RPMI8226 (cell line): ENCODE data around the gene ACTN4.
A peak's percentile ranks its signal among the peaks of the same experiment; 100 is the strongest.

Experiments
- DNase-seq: peaks from one replicate; pipeline ENCODE4 v3.0.0-alpha.2; 2015

ACTN4 gene

DNA sequence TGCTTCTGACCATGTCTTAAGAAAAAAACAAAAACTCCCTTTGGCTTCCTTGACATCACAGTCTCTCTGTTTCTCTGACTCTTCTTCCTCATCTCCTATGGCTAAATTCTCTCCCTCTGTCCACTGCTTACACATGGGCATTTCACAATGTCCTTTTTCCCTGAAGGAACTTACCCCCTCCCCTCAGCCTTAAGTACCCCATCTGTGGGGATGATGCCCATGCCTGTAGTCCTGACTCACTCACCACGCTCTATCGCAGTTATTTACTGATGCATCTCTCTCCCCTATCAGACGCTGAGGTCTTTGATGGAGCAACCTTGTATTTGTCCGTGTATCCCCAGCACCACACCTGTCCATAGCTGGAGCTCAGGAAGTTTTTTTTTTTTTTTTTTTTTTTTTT lies 32.4 kb downstream of the ACTN4 start:
- DNase-seq = no peak

DNA sequence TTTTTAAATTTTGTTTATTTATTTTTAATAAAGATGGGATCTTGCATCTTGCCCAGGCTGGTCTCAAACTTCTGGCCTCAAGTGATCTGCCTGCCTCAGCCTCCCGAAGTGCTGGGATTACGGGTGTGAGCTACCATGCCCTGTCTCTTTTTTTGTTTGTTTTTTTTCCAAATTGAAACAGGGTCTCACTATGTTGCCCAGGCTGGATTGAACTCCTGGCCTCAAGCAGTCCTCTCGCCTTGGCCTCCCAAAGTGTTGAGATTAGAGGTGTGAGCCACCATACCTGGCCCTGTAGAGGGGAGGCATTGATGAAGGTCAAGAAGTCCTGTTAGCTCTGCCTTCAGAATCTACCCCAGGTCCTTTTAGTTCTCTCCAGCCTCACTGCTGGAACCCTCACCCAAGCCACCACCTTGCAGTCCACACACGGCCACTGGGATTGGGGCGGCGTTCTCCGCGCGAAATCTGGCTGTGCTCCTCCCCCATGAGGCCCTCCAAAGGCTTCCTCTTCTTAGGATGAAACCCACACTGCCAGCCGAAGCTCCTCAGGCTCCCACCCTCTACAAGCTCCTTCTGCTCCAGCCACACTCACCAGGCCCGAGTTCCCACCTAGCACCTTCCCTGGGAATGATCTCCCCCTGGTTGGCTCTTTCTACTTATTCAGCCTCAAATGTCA lies 34.9 kb downstream of the ACTN4 start:
- DNase-seq = no peak

DNA sequence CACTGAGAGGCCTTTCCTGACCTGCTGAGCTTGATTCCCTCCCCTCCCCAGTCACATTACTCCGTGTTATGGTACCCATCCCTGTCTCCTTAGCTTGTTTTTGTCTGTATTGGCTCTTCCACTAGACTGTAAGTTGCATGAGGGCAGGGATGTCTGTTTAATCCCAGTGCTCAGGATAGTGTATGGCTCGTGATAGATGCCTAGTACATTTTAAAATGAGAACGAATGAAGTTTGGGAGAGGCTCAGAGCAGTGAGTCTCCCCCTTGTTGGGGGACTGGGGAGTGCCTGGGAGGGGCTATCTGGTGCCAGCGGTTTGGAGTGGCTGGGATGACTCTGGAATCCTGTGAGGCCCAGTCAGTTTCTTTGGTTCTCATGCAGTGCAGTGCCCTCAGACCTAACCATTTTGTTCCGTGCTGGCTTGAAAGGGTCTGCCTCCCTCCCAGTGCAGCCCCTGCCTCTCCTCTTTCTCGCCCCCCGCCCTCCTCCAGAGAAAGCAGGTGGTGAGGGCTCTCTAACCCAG lies 35.5 kb downstream of the ACTN4 start:
- no peak for DNase-seq

DNA sequence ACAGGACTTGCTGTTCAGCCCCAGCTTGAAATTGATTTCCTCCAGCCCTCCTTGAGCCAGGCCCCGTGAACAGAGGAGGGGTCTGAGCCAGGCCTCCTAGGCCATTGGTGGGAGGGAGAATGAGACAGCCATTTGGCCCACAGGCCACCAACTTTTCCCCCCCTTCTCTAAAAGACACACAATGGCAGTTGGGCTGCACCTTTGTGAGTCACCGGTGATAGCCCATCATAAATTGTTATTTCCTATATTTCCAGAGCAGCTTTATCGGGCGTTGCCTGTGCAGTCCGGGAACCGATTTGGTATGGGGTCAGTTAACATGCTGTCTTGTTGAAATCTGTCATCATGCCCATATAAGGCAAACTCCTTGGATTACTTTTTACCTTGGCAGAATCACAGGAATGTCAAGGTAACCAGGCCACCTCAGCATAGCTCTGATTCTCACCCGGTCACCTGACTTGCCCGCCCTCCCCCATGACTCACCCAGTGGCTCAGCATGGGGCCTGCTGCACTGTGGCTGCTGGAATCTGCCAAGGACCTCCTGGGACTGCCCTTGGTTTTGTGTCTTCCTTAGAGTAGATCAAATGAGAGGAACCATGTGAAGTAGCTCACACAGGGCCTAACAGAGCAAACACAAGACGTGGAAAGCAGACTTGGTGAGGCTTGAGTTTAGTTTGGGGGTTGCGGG lies 36.1 kb downstream of the ACTN4 start:
- DNase-seq = peak; percentile 85

DNA sequence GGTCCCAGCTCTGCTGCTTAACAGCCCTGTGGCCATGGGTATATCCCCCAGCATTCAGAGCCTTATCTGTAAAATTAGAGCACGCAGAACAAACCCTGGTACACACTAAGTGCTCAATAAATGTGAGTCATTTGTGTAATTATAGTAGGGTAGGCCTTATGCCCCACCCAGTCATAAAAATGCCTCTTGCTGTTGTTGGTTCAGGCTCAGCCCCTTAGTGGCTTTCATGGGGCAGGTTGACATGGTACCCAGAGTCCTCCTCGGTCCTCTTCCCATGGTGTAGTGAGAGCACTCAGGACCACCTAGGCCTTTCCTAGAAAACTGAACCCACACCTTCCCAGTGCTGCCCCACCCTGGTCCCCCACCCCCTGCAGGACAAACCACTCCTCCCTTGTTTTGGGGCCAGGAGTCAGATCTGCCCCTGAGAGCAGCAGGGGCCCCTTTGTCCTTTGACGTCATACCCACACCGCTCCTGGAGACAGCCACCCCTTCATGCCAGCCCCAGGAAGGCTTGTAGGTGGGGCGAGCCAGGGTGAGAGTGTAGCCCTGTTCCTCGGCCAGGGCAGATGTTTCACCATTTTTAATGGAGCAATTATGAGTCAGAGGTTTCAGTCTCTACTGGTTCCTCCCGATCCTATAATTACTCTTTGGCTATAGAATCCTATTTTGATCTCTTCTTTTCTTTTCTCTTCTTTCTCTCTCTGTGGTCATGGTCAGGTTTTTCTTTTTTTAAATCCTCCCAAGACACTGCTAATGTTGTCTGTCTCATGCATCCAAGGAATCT lies 36.8 kb downstream of the ACTN4 start:
- DNase-seq = peak; percentile 70

DNA sequence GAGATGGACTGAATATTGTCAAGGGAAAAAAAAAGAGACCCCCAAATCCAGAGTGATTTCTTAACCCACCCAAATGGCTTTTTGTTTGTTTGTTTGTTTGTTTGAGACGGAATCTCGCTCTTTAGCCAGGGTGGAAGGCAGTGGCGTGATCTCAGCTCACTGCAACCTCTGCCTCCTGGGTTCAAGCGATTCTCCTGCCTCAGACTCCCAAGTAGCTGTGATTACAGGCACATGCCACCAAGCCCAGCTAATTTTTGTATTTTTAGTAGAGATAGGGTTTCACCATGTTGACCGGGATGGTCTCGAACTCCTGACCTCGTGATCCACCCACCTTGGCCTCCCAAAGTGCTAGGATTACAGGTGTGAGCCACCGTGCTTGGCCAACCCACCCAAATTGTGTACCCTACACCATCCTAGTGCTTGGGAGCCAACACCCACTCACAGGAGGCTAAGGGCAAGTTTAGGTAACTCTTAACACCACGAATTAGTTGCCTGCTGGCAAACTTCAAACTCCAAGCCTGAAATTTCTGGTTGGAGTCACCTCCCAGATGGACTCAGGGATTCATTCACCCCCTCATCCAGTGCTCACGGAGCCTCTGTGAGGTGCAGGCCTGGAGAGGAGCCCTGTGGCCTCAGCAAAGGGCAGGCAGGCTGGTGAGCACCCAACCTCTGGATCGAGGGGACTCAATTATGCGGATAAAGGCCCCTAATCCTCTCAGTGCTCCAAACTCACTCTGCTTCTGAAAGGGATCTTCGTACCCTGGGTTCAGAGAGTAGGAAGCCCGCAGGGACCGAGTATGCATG lies 37.6 kb downstream of the ACTN4 start:
- no peak for DNase-seq

DNA sequence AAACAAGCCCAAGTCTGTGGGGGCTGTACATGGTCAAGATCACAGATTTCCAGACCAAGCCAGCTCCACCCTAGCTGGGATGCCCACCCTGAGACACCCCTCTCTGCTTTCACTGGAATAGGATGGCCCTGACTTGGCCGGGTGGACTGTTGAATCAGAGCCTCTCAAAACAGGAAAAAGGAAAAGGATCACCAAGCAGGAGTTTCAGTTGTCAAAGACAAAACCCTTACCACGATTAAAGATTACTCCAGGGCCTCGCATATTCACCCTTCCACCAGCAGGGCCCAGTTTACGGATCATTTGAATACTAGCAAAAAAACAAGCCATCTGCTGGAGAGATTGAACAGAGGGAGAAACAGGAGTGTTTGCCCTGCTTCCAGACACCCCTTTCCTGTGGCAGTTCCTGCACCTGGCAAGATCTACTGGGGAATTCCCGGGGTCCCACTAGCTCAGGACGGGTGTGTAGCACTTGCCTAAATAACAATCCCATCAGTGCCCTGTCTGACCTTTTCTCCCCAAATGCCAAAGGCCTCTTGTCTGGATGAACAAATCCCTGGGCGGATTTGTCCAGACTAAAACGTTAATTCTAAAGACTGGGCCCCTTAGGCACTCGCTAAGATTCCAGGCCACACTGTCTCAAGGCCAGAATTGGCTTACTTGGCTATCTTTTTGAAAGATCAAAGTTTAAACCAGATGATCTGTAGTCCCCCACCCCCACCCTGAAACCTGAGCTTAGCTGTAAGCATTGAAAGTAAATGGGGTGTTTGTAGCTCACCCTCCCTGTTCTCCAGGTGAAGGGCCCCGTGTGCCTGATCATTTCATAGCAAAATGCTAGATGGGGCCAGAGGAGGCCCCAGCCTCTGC lies 38.4 kb downstream of the ACTN4 start:
- peak; percentile 32 for DNase-seq

DNA sequence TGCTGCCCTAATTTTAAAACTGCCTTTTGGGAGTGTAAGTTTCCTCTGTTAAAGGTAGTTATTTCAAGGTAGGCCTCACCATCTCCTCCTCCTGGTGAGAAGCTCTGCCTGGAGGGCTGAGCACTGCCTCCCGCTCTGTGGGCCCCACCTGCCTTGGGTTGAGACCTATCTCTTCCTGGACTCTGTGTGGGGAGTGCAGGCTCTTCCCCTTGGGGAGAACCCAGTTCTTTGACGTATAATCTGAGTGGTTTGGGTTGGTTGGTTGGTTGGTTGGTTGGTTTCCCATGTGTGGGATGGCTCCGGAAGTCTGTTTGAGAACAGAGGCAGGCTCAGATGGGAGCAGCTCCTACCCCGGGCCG lies 39.1 kb downstream of the ACTN4 start:
- DNase-seq = no peak

DNA sequence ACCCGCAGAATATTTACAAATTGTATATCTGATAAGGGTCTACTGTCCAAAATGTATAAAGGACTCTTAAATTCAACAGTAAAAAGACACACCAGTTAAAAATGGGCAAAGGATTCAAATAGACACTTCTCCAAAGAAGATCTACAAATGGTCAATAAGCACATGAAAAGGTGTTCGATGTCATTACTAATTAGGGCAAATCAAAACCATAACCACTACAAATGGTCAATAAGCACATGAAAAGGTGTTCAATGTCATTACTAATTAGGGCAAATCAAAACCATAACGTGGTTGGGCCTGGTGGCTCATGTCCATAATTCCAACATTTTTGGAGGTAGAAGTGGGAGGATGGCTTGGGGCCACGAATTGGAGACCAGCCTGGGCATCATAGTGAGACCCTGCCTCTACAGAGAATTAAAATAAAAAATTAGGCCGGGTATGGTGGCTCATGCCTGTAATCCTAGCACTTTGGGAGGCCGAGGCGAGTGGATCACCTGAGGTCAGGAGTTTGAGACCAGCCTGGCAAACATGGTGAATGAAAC lies 40.5 kb downstream of the ACTN4 start:
- no peak for DNase-seq

DNA sequence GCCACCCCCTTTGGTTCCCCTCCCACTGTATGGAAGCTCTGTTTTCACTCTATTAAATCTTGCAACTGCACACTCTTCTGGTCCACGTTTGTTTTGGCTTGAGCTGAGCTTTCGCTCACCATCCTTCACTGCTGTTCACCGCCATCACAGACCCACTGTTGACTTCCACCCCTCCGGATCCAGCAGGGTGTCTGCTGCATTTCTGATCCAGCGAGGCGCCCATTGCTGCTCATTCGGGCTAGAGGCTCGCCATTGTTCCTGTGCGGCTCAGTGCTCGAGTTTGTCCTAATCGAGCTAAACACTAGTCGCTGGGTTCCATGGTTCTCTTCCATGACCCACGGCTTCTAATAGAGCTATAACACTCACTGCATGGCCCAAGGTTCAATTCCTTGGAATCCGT lies 42.7 kb downstream of the ACTN4 start:
- DNase-seq = no peak

DNA sequence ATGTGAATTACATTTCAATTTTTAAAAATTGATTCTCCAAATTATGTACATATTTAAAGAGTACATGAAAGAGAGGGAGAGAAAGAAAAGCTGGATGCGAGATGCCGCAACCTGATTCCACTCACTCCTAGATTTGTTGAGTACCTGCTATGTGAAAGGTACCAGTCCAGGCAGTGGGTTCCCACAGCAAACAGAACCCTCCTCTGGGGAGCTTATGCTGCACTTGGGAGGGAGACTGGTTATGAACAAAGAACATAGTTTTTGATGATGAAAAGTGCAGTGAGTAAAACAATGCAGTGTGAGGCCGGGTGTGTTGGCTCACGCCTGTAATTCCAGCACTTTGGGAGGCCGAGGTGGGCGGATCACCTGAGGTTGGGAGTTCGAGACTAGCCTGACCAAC lies 43.4 kb downstream of the ACTN4 start:
- no peak for DNase-seq

DNA sequence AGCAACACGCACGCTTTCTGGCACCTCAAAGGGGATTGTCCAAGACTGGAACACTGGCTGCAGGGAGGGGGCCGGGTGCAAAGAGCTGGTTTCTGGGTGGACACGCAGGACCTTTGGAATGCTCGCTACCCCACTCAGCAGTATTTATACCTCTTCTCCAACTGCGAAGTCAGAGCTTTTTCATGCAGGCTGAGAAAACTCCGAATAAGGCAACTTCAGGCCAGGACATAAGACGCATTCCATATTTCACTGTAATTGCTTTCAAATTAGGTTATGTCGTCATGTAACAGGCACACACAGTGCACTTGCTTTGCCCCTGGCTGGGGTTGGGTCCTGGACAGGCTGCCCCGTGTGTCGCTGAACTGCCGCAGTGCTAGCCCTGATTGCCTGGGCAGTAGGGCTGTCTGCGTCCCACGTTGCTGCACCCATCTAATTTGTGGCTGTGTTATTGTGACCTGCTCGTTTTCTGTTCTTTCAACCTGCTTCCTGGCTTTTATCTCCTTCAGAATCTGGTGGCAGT lies 44.5 kb downstream of the ACTN4 start:
- DNase-seq = no peak

DNA sequence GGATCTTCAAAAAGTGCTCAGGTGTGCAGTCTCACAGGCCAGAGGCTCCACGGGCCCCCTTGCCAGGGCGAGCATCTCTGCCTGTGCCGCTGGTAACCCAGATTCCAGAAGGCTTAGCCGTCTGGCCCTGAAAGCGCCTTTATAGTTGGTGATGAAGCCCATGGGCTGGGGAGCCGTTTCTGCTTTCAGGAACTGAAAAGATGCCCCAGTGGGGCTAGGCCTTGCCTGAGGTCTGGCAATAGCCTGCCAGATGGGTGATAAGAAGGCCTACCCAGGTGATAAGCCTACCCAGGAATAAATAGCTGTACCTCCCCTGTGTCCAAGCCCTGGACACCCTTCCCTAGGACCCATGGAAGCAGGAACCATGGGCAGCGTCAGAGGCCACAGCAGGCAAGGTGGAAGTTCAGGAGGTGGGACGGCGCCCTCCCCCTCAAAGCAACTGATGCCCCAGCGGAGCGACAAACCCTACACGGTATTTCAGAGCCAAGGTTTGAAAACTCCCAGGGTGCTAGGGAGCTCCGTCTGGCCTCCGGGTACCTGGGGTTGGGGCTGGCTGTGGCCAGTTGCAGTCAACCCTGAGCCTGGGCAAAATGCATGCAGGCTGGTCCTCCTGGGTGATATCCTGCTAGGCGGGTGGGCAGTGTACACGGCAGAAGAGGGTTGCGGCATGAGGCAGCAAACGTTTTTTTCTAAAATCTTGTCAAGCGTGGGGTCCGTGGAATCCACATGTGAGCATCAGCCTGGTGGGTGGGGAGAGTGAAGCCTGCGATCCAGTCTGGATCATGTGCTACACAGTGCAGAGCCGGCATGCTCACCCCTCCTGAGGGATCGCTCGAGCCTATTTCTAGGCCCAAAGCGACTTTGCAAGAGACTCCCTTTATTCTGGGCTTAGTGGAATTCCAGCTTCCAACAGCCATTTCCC lies 45.3 kb downstream of the ACTN4 start:
- no peak for DNase-seq

DNA sequence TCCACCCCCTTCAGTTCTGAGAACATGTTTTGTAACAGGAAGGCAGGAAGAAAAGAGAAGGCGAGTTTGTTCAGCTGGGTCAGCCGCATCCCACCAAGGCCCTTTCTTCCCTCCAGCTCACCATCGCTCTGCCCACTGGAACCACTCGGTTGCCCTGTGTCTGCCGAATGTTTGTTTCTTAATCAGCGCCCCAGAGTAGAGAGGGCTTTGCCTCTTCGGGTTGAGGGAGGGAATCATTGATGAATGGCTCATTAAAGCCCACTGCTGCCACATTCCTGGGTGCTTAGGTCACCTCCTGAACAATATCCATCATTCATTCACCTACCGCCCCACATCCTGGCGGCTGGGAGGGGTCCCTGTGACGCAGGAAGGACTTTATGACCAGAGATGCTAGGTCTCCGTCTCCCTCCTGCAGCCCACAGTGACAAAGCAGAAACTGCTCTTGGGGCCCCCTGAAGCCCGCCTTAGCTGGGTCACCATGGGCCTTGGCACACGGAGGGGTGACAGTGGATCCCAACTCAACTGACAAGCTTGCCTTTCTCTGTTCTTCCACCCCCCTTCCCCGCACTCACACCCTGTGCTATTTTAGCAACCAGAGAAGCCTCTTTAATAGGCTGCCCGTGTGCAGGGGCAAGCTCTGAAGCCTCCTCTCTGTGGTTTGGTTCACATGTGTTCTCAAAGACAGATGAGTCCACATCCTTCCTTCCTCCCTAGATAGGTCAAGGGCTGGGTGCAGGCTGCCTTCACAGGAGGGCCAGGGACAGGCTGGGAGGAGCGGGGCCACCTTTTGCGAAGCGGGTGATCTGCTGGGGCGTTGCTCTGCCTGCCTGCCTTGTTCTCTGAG lies 46.2 kb downstream of the ACTN4 start:
- DNase-seq = no peak

DNA sequence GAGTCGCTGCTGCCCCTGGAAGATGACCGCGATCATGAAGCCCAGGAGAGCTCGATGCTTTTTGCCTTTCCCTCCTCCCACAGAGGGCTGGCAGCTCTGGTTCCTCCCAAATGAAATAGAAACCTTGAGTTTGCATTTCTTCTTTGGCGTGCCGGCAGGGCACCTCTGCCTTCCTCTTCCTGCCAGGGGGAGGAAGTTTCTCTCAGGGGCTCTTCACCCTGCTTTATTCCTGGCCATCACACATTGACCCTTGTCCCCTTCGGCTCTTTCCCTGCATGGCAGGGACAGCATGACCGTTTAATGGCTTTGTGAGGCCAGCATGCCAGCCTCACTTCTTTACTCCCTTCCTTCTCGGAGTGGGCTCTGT lies 47.9 kb downstream of the ACTN4 start:
- no peak for DNase-seq

DNA sequence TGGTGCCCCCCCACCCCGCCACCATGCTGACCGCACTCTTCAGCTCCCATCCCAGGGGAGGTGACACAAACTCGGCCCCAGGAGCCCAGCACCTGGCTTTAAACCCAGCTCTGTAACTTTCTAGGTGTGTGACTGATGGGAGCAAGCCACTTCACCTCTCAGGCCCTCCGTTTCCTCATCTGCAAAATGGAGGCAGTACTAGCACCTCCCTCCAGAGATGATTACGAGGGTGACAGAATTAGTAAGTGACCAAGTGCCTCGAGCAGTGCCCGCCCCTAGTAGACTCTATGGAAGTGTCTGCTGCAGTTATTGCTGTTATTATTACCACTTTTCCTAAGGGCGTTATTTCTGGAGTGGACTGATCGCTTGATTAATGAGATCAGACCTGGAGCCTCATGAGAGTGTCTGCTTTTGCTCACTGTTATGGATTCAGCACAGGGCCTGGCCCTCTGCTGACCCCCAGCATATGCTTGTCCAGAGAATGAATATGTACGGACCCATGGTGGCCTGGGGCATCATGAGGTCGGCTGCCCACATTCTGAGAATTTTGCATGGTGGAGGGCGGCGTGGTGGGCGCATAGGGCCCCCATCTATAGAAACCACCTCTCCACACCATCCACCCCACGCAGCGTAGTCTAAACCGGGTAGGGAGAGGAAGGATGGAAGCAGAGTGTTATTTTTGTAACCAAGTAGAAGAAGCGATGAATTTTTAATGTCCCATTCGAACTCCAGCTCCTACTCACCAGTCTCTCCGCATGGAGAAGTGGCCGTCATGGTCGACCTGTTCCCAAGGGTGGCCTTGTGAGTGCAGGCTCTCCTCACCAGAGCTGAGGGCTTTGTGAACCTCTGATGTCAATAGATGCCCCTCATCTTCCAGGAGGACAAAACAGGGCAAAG lies 48.6 kb downstream of the ACTN4 start:
- no peak for DNase-seq

DNA sequence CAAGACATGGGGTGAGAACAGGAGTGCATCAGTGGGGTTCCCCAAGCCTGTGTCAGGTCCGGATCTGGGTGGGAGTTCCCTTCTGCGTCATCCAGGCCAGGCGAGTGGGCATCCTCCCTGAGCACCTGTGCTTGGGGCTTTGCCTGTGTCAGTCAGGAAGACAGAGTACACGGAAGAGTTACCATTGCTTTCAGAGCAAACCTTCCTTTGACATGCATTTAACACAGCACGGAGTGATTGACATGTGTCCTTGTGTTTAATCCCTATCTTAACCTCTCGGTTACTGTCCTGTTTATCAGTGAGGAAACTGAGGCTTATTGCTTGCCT lies 49.2 kb downstream of the ACTN4 start:
- no peak for DNase-seq

DNA sequence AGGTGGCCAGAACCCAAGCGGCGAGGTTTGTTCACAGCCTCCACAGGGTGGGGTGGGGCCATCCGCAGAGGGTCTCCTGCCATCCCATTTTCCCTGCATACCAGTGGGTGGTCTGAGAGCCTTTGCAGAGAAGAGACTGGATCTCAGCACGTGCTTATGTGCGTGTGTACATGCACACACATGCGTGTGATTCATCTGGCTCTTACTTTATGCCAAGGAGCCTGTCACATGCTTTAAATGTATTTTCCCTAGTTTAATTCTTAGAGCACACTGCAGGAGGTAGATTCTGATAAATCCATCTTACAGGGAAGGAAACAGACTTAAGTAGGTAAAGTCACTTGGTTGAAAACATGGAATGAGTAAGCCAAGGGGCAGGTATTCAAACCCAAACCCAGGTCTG lies 49.7 kb downstream of the ACTN4 start:
- DNase-seq = no peak

DNA sequence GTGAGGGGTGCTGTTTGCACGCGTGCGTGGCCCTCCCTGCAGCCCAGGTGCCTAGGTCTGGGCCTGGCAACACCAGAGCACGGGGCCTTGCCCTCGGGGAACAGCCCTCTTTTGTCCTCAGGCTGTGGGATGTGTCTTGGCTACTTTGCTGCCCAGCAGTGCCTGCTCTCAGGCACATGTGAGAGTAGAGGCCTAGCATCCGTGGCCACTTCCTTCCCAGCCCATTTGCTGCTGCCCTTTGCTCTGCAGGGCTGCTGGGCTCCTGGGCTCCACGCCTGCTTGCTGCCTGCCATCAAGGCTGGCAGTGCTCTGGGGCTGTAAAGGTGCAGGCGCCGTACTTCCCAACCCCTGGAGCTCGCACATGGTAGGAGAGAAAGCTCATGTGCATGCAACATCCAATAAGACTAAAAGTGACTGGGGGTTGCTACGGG lies 50.2 kb downstream of the ACTN4 start:
- no peak for DNase-seq
